HG03565 (cell line): ENCODE results near the gene DDAH1.

Source experiments
- ATAC-seq: cut with Tn5 transposase; IDR thresholded peaks from one replicate; pipeline ENCODE4 v1.9.1; 2021; ENCODE audit warnings: mild to moderate bottlenecking, moderate library complexity; ENCODE audit not compliant: unreplicated experiment

The DDAH1 gene

GRCh38 chr1:85445906-85446305 lies 19.1 kb downstream of the DDAH1 start:
- no peak for ATAC-seq

GRCh38 chr1:85444381-85444780 lies 20.6 kb downstream of the DDAH1 start:
- no peak for ATAC-seq

DNA sequence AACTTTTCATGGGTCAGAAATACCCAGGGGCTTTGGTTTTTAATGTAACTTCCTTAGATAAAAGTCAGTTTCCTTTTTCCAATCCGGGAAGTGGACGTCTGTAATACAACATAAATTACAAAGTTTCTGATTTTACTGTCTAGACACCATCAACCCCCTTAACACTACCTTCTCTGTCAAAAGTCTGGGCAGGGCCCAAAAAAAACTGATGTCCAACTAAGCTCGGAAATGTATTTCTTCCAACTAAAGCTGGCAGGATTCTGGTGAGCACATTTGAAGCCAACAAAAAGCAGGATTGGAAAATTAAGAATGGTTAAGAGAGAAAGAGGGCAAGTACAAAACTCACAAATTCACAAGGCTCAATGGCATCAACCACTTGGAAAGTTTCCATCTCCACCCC lies 24.3 kb downstream of the DDAH1 start:
- ATAC-seq: no peak

DNA sequence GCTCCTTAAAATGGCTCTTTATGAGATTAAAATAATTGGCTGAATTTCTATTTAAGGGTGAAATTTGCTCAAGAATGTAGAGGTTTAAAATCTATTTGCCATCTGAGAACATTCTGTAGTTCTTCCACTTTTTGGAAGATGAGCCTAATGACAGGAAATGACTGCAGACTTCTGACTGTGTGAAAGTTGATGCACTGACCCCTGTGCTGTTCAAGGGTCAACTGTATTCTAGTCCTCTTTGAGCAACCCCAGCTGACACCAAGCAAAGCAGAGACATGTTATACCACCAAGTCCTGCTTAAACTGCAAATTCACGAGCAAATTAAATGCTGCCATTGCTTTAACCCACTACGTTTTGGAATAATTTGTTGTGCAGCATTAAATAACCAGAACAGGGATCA lies 26.6 kb downstream of the DDAH1 start:
- no peak for ATAC-seq

GRCh38 chr1:85437139-85437538 lies 27.8 kb downstream of the DDAH1 start:
- ATAC-seq: no peak

- ATAC-seq: no peak
Measured at GRCh38 chr1:85433096-85433495, 31.9 kb downstream of the DDAH1 start.

DNA sequence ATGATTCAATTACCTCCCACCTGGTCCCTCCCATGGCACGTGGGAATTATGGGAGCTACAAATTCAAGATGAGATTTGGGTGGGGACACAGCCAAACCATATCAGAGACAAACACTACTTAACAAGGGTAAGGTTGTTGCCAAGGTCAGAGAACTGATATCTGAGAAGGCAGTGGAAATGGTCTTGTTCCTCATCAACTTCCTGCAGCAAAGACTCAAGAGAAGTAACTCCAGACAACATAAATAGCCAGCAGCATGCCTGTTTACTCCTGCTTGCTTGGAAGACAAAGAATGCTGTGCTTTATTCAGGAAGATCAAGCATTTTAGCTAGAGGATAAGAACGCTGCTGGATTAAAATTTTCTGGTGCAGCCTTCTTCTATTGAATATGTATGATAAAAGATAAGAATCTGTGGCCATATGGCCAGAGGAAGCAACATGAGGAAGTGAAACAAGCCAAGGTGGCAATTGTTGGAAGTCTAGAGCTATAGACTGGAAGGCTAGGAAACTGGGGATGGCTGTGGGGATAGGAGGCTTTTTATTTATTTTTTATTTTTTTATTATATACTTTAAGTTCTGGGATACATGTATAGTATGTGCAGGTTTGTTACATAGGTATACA lies 36.4 kb downstream of the DDAH1 start:
- ATAC-seq: no peak

- ATAC-seq: no peak
Measured at GRCh38 chr1:85427849-85428248, 37.1 kb downstream of the DDAH1 start.

GRCh38 chr1:85427331-85427730 lies 37.6 kb downstream of the DDAH1 start:
- ATAC-seq: no peak

DNA sequence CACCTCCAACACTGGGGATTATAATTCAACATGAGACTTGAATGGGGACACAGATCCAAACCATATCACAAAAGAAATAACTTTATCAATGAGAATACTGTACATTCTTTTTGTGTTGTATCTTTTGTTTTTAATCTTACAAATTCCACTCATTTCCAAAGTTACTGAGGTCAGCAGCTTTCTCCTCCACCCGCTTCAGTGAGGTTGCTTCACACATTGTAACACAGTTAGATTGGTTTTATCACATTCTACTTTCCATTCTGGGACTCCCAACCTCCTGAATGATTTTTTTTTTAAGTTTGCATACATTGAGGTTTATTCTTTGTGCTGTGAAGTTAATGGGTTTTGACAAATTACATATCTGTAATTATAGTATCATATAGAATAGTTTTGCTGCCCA lies 43.8 kb downstream of the DDAH1 start:
- ATAC-seq: no peak

DNA sequence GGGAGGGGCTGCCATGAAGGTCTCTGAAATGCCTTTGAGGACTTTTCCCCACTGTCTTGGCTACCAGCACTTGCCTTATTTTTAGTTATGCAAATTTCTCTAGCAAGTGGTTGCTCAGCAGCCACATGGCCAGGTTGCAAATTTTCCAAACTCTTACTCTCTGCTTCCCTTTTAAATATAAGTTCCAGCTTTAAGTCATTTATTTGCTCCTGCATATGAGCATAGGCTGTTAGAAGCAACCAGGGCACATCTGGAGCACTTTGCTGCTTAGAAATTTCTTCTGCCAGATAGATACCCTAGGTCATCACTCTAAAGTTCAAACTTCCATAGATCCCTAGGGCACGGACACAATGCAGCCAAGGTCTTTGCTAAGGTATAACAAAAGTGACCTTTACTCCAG lies 44.8 kb downstream of the DDAH1 start:
- no peak for ATAC-seq

GRCh38 chr1:85417876-85418275 lies 47.1 kb downstream of the DDAH1 start:
- ATAC-seq: no peak

DNA sequence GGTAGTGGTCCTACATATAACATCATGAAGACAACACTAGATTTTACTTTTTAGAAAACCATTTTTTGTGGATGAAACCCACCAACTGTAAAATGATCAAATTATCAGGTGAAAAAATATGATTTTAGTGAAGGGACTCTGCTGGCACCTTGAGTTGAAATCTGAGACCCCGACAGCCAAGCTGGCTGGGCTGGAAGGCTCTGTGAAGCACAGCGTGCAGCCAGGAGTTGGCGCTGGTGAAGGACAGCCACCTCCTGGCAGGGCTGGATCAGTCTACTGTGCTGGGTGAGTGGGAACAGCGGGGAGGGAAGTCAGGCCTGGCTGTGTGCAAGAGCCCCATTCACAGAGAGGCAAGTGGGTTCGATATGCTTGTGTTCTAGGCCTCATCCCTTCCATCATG lies 47.9 kb downstream of the DDAH1 start:
- ATAC-seq: no peak

DNA sequence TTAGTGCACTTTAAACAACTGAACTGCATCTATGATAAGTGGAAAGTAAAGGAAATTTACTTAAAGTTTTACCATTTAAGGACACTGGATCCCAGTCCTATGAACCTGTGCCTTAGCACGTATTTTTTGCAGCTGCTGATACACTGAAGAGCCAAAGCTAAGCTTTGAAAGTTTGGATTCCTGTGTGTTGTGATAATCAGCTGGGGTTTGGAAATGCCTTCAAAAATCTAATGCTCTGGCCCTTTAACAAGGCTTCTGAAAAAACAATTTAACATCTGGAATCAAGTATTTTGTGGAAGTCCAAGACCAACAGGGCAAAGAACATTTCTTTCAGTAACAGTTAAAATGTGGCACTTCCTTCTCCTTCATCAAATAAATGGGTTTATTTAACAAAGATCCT lies 51.8 kb downstream of the DDAH1 start:
- no peak for ATAC-seq

- ATAC-seq: no peak
Measured at GRCh38 chr1:85411567-85412305, 53.2 kb downstream of the DDAH1 start.

- ATAC-seq: no peak
Measured at GRCh38 chr1:85409516-85409915, 55.4 kb downstream of the DDAH1 start.

DNA sequence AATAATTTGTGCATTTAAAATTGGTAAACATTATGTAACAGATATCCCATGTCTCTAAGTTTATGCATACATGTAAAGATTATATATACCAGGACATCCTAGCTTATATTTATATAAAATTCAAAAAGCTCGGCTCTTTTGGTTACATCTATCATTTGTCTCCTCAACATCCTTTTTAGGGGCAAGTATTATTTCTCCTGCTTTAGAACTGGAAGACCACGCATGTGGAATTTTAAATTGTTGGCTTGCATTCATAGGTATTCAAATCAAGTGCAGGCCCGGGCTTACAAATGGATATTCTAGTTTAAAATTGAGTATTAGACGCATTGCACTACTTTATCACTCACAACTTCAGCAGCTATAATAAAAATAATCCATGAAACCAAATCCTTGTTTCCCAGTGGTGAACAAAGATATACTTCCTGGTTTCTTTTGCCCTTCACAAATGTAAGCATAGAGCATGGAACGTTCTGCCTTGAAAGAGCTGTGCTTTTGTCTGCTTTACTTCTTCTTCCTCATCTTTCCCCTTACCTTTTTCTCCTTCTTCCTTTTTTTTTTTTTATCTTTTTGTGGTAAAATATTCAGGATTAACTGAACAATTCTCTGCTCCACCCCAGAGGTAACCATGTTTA lies 57.1 kb downstream of the DDAH1 start:
- ATAC-seq: no peak

GRCh38 chr1:85406887-85407533 lies 57.9 kb downstream of the DDAH1 start:
- ATAC-seq: no peak

GRCh38 chr1:85406081-85406480 lies 58.9 kb downstream of the DDAH1 start:
- ATAC-seq: no peak

GRCh38 chr1:85404408-85404807 lies 60.6 kb downstream of the DDAH1 start:
- no peak for ATAC-seq

GRCh38 chr1:85398391-85399064 lies 66.4 kb downstream of the DDAH1 start:
- no peak for ATAC-seq
